ENCODE results near the gene TTC16. TPM values are rescaled to one million over a fixed set of nuclear protein-coding genes. Genes with fewer than 3 reads are reported as not detected.

The TTC16 gene
- total and polyA plus RNA-seq, 2 of the 8 experiments (the other 6 are each of a cell fraction or from before 2014, with no cell fraction given) = 0.03 TPM; not detected in 1

- CTCF ChIA-PET (ENCODE audit: partially characterized antibody) = interaction anchor here (0.8 to 14.6 kb wide), 15 partner anchors 8 to 267 kb away, joined by 3 to 227 read pairs (median 4); partner anchors contain the start of genes CDK9, SH2D3C and TOR2A
- no peak overlapping the region for H2BK15ac ChIP-seq (ENCODE audit: low read length)
Measured at GRCh38 chr9:127770583-127770904, 54.7 kb downstream of the TTC16 start.

More at GRCh38 chr9:127770583-127770904, 54.7 kb downstream of the TTC16 start:
- H2BK120ac ChIP-seq (replicated peaks; ENCODE audit: low read depth, low read length) = no peak overlapping the region
- H3K36me3 ChIP-seq (ENCODE audit: control insufficient read depth in 2 of 4, insufficient read depth in 4 of 4, low read length in 3 of 4) = no peaks in the 10 kb centered on the region
- H3K79me2 ChIP-seq (ENCODE audit: control insufficient read depth in 1 of 2, insufficient read depth in 2 of 2, low read length in 2 of 2) = no peaks in the 10 kb centered on the region
- no peak overlapping the region for H3K14ac ChIP-seq (ENCODE audit: insufficient read length)
- no peak overlapping the region for H4K5ac ChIP-seq (ENCODE audit: insufficient read length, low read depth, low read length)
- H2AFZ ChIP-seq (ENCODE audit: low read length) = no peak overlapping the region
- no peak overlapping the region for H2BK5ac ChIP-seq (ENCODE audit: low read depth, low read length)
- POLR2A ChIA-PET (ENCODE audit: partially characterized antibody) = interaction anchor here (0.6 to 1.9 kb wide), 9 partner anchors 16 to 213 kb away, joined by 3 to 6 read pairs (median 3); partner anchors contain the start of gene FPGS
- no peak overlapping the region for H3K9ac ChIP-seq (replicated peaks in 1 of 4; ENCODE audit: extremely low read depth in 1 of 4, low read depth in 3 of 4, low read length in 3 of 4)
- H2AK5ac ChIP-seq (ENCODE audit: low read depth, low read length) = no peak overlapping the region
- no peak overlapping the region for H3K27ac ChIP-seq (ENCODE audit: low read depth, low read length)
- H3K9me3 ChIP-seq (ENCODE audit: insufficient read depth in 2 of 2, low read depth in 1 of 2, low read length in 1 of 2) = no peaks in the 10 kb centered on the region
- DNase-seq (ENCODE audit: low read depth in 1 of 2, low spot score in 2 of 2) (no peak), FAIRE-seq (no peak)
- H3K79me1 ChIP-seq (ENCODE audit: low read depth, low read length) = no peaks in the 10 kb centered on the region
- H3K4me3 ChIP-seq (ENCODE audit: extremely low read depth in 1 of 4, insufficient read depth in 2 of 4, low read depth in 3 of 4, low read length in 4 of 4) = peak overlapping the region; percentile 50 to 72 (median 60); a peak in 5 of 8 replicates
- H3K23me2 ChIP-seq (ENCODE audit: low read depth, low read length) = no peaks in the 10 kb centered on the region; the same call in 1 of the 2 replicates
- WGBS, 2 experiments (ENCODE audit: extremely low coverage in 1 of 2, insufficient coverage in 1 of 2, insufficient read length in 1 of 2, insufficient replicate concordance in 2 of 2, low coverage in 1 of 2, low lambda C conversion rate in 2 of 2, missing lambda C conversion rate in 1 of 2) = 72% methylated on average over 3 of the region's 3 CpGs; no CpG with 5 or more reads in 1 of the 2 experiments
- H2BK12ac ChIP-seq (ENCODE audit: low read depth, low read length) = no peak overlapping the region
- H3K4ac ChIP-seq (replicated peaks; ENCODE audit: insufficient read length, low read depth, low read length) = no peak overlapping the region
- peak overlapping the region; percentile 58 to 94 for H3K4me2 ChIP-seq (ENCODE audit: insufficient read depth in 1 of 2, low read depth in 2 of 2, low read length in 2 of 2)
- H3K23ac ChIP-seq (ENCODE audit: insufficient read length) = no peak overlapping the region
- H3K4me1 ChIP-seq (replicated peaks in 1 of 4; ENCODE audit: control insufficient read depth in 3 of 4, insufficient read depth in 4 of 4, low read length in 3 of 4) = peaks cover 1 to 15% (median 8%) of the 10 kb centered on the region in 4 experiments
- H3K27me3 ChIP-seq (replicated peaks in 1 of 4; ENCODE audit: control insufficient read depth in 3 of 4, extremely low read depth in 1 of 4, insufficient read depth in 3 of 4, low read length in 3 of 4) = no peaks in the 10 kb centered on the region
- H3K56ac ChIP-seq (replicated peaks; ENCODE audit: insufficient read length, low read depth, low read length) = no peak overlapping the region
- H4K20me1 ChIP-seq (replicated peaks in 1 of 2; ENCODE audit: control insufficient read depth in 1 of 2, insufficient read depth in 2 of 2, low read length in 2 of 2) = no peaks in the 10 kb centered on the region
- H2BK20ac ChIP-seq (ENCODE audit: low read length) = no peak overlapping the region
- H4K8ac ChIP-seq (ENCODE audit: extremely low read depth, insufficient read depth, low read length) = no peak overlapping the region
- H4K91ac ChIP-seq (replicated peaks; ENCODE audit: insufficient read length, low read length) = no peak overlapping the region
- 0 out of 2 replicates have a peak overlapping the region, but pooled peaks have one; percentile 34 for H3K18ac ChIP-seq (ENCODE audit: extremely low read depth, low read length)
